HCT116 (cell line): Measurements from ENCODE around the gene ST14. TPM values are rescaled to one million over a fixed set of nuclear protein-coding genes. Genes with fewer than 3 reads are reported as not detected.

Experiments used
- ATAC-seq: fragments of 200-7000 bp; cut with Tn5 transposase; 2 replicates; pipeline ENCODE4 v1.9.1; 2020; ENCODE audit warnings: mild to moderate bottlenecking, moderate library complexity
- BruUV-seq: library from RNA; stranded (reverse); fragments of 400-500 nt; replicated peaks from 2 replicates; lab custom pipeline; 2021; lab: Mats Ljungman, UMichigan
- CTCF ChIA-PET: fragments of 300-600 bp; sonication (Branson Sonifier 250); formaldehyde crosslinking; loops from one replicate; lab custom pipeline; 2021; ENCODE audit warnings: antibody characterized with exemption; lab: Charles Lee
- POLR2A ChIA-PET: fragments of 300-600, 350-600 bp; sonication (Branson Sonifier 250); formaldehyde crosslinking; loops from one replicate; lab custom pipeline; 2021; ENCODE audit warnings: antibody characterized with exemption; lab: Charles Lee
- RAD21 ChIA-PET, 2 experiments: fragments of 300-600 bp; sonication (Branson Sonifier 250); formaldehyde crosslinking; loops; one replicate each; lab custom pipeline; 2023; ENCODE audit warnings: low total read pairs in 2 of 2; ENCODE audit not compliant: uncharacterized antibody in 2 of 2, unreplicated experiment in 2 of 2, low non-redundant PET in 1 of 2; lab: Charles Lee
- DNase-seq: peaks from one replicate; pipeline ENCODE4 v3.0.0-alpha.2; 2010; ENCODE audit warnings: low read depth, low spot score
- H2AFZ ChIP-seq: fragments of 200-600 bp; shearing (Covaris generic), sonication (generic); 2 replicates; pipeline ENCODE4 v1.6.1; 2017; ENCODE audit warnings: low read depth, mixed run types, mixed read lengths, antibody characterized with exemption, low read length; ENCODE audit not compliant: poor library complexity, severe bottlenecking
- H3K27ac ChIP-seq: 2 replicates; pipeline ENCODE4 v1.5.1; 2012; ENCODE audit warnings: low read depth, low read length
- H3K27me3 ChIP-seq: fragments of 200-600 bp; sonication (generic); 2 replicates; pipeline ENCODE4 v1.6.1; 2016; ENCODE audit warnings: mixed run types, low read length, mixed read lengths; ENCODE audit not compliant: insufficient read depth
- H3K36me3 ChIP-seq, 2 experiments: fragments of 200-500 bp in 1 of 2; fragments of 200-600 bp in 1 of 2; sonication (Bioruptor generic) in 1 of 2; sonication (generic) in 1 of 2; 2 replicates each; pipeline versions ENCODE4 v1.5.1 to v1.6.1; 2014 to 2016; ENCODE audit warnings: low read length in 2 of 2, inconsistent platforms in 1 of 2, mixed read lengths in 1 of 2, mixed run types in 1 of 2; ENCODE audit not compliant: insufficient read depth in 2 of 2, control insufficient read depth in 1 of 2
- H3K4me1 ChIP-seq, 2 experiments: fragments of 200-600 bp in 1 of 2; sonication (generic) in 1 of 2; 2 replicates each; pipeline versions ENCODE4 v1.5.1 to v1.6.1; 2012 to 2017; ENCODE audit warnings: low read length in 2 of 2, inconsistent platforms in 1 of 2, mild to moderate bottlenecking in 1 of 2, mixed read lengths in 1 of 2, mixed run types in 1 of 2, moderate library complexity in 1 of 2; ENCODE audit not compliant: insufficient read depth in 2 of 2, control insufficient read depth in 1 of 2
- H3K4me2 ChIP-seq: fragments of 200-600 bp; sonication (generic); 2 replicates; pipeline ENCODE4 v1.6.1; 2017; ENCODE audit warnings: mixed run types, low read length, mixed read lengths
- H3K4me3 ChIP-seq, 2 experiments: fragments of 200-600 bp in 1 of 2; sonication (generic) in 1 of 2; replicated peaks in 1 of 2; 2 replicates each; pipeline ENCODE4 v1.5.1; 2011 to 2016; ENCODE audit warnings: low read length in 2 of 2, control low read depth in 1 of 2, low read depth in 1 of 2, mild to moderate bottlenecking in 1 of 2, mixed read lengths in 1 of 2, mixed run types in 1 of 2
- H3K79me2 ChIP-seq: fragments of 200-600 bp; sonication (generic); 2 replicates; pipeline ENCODE4 v1.6.1; 2017; ENCODE audit warnings: mild to moderate bottlenecking, mixed run types, low read length, moderate library complexity, mixed read lengths; ENCODE audit not compliant: insufficient read depth
- H3K9ac ChIP-seq: fragments of 200-600 bp; sonication (generic); 2 replicates; pipeline ENCODE4 v1.6.1; 2016; ENCODE audit warnings: low read length, mixed read lengths
- H3K9me2 ChIP-seq: fragments of 200-600 bp; sonication (generic), shearing (Covaris generic); 2 replicates; pipeline ENCODE4 v1.6.1; 2017; ENCODE audit warnings: mixed run types, mild to moderate bottlenecking, moderate library complexity; ENCODE audit not compliant: insufficient read depth
- H3K9me3 ChIP-seq, 2 experiments: fragments of 200-500 bp in 1 of 2; fragments of 200-600 bp in 1 of 2; sonication (Bioruptor generic) in 1 of 2; sonication (generic) in 1 of 2; 2 replicates each; pipeline ENCODE4 v1.6.1; 2014 to 2017; ENCODE audit warnings: low read length in 2 of 2, mixed read lengths in 2 of 2, inconsistent platforms in 1 of 2, low read depth in 1 of 2, mild to moderate bottlenecking in 1 of 2, mixed run types in 1 of 2, moderate library complexity in 1 of 2; ENCODE audit not compliant: control insufficient read depth in 1 of 2, insufficient read depth in 1 of 2
- H4K20me1 ChIP-seq: fragments of 200-600 bp; sonication (generic), shearing (Covaris generic); 2 replicates; pipeline ENCODE4 v1.6.1; 2017; ENCODE audit warnings: mixed run types, mild to moderate bottlenecking, moderate library complexity; ENCODE audit not compliant: insufficient read depth
- CEBPB ChIP-seq: IDR thresholded peaks from 2 replicates; pipeline ENCODE4 v1.6.1; 2012; ENCODE audit warnings: low read depth
- EGR1 ChIP-seq: IDR thresholded peaks from 2 replicates; pipeline ENCODE4 v1.6.1; 2012; ENCODE audit warnings: low read depth
- EZH2phosphoT487 ChIP-seq: fragments of 200-600 bp; IDR thresholded peaks from 2 replicates; pipeline ENCODE4 v1.6.1; 2018; ENCODE audit warnings: antibody characterized with exemption, borderline replicate concordance
- intact Hi-C: fragments of 100-400 bp; cut with micrococcal nuclease; formaldehyde crosslinking; loops from 2 replicates; pipeline ENCODE4 v1.10.0; 2022
- total RNA-seq: library from RNA; stranded (reverse); gene quantifications from one replicate; pipeline ENCODE4 v1.2.1, GENCODE V29; 2021; ENCODE audit not compliant: unreplicated experiment
- TF ChIP-seq, protein P1 (sequence below): IDR thresholded peaks from 2 replicates; pipeline ENCODE4 v1.6.1; 2012

ST14 gene
- total RNA-seq, 1 experiment from 2014 or later: 107 TPM

DNA sequence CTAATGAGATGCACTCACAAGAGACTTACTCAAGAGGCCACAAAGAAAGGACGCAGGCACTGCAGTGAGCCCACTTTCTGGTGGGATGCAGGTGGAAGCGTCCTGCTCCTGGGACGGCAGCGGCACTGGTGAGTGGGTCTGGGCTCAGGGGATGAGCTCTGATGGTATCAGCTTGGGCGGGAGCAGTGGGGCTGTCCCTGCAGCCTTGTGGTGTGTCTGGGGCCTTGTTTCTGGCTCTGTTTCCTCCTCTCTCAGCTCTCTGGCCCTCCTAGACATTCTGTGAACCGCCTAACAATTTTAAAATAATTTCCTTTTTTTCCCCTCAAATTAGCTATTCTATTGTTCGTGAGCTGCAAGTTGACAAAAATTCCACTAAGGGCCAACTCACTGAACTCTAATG, 8.8 kb upstream of the ST14 start:
- POLR2A ChIA-PET: no interaction called here
- RAD21 ChIA-PET: no interaction called here
- Histone ChIP-seq H3K4me3 (no peak overlapping the region), H3K27ac (no peak overlapping the region), H3K36me3 (no peaks in the 10 kb centered on the region), H3K4me2 (no peak overlapping the region), H3K9ac (no peak overlapping the region), H3K27me3 (no peaks in the 10 kb centered on the region), H2AFZ (no peak overlapping the region), H4K20me1 (peaks cover 6% of the 10 kb centered on the region; the same call in 1 of the 2 replicates), H3K9me2 (no peaks in the 10 kb centered on the region), H3K9me3 (no peaks in the 10 kb centered on the region), H3K79me2 (no peaks in the 10 kb centered on the region), H3K4me1 (peaks cover 21 to 29% of the 10 kb centered on the region in 2 experiments)
- intact Hi-C loops: no loop called here
- ATAC-seq (no peak), DNase-seq (no peak)
- CTCF ChIA-PET: no interaction called here
- TF ChIP-seq, protein P1, sequence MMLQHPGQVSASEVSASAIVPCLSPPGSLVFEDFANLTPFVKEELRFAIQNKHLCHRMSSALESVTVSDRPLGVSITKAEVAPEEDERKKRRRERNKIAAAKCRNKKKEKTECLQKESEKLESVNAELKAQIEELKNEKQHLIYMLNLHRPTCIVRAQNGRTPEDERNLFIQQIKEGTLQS: no peak
- no peak for TF ChIP-seq EGR1
- no peak for TF ChIP-seq EZH2phosphoT487
- BruUV-seq: no TSS peak

DNA sequence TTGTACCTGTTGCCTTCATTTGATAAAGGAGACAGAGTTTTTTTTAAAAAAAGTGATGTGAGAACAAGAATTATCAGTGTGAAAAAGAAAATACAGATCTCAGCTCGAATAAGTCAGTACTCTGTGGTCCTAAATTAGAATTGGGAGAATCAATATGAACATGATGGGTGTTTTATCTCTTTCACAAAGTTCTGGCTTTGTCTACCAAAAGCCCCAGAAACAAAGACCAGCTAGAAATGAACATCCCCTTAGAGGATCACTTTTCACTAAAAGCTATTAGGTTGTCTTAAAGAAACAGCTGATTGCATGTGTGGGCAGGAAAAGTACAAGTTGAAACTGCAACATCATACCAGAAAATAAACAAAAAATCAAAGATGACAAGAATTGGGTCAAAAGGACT, 8.4 kb upstream of the ST14 start:
- H2AFZ ChIP-seq: no peak overlapping the region

More for the DNA sequence above, 8.4 kb upstream of the ST14 start:
- intact Hi-C loops: no loop called here
- no peak overlapping the region for H3K4me2 ChIP-seq
- no peaks in the 10 kb centered on the region for H3K79me2 ChIP-seq
- RAD21 ChIA-PET: no interaction called here
- DNase-seq: no peak
- no peaks in the 10 kb centered on the region for H3K9me3 ChIP-seq
- H3K9ac ChIP-seq: no peak overlapping the region
- H3K4me1 ChIP-seq: peaks cover 21 to 29% of the 10 kb centered on the region in 2 experiments
- no peaks in the 10 kb centered on the region for H3K36me3 ChIP-seq
- CTCF ChIA-PET: no interaction called here
- no peak for TF ChIP-seq CEBPB
- H3K4me3 ChIP-seq: no peak overlapping the region
- peaks cover 6% of the 10 kb centered on the region; the same call in 1 of the 2 replicates for H4K20me1 ChIP-seq
- POLR2A ChIA-PET: no interaction called here
- BruUV-seq: no TSS peak
- no peaks in the 10 kb centered on the region for H3K9me2 ChIP-seq
- H3K27me3 ChIP-seq: no peaks in the 10 kb centered on the region
- no peak for ATAC-seq
- no peak overlapping the region for H3K27ac ChIP-seq
